Measurements from ENCODE around the gene EVPLL. TPM values are rescaled to one million over a fixed set of nuclear protein-coding genes. Genes with fewer than 3 reads are reported as not detected.
A peak's percentile ranks its signal among the peaks of the same experiment; 100 is the strongest.
"Not testable (repeated sequence)": the region's sequence is repeated elsewhere in the genome, so short reads cannot be mapped to it uniquely, and the experiment has no call there.

The EVPLL gene
- total and polyA plus RNA-seq, 8 donors = 0.09 TPM; not detected in 7

GRCh38 chr17:18410736-18411135, 33.2 kb downstream of the EVPLL start:
- H3K4me1 ChIP-seq; DNase-seq; H3K27me3 ChIP-seq; H3K27ac ChIP-seq; FAIRE-seq; H3K9me3 ChIP-seq; ATAC-seq; intact Hi-C loops (cut with DNase I); H3K4me3 ChIP-seq; H3K36me3 ChIP-seq: not testable (repeated sequence)
- WGBS, 2 donors = 19 to 30% methylated on average over 7 to 11 of the region's 11 CpGs

GRCh38 chr17:18411377-18411864, 33.8 kb downstream of the EVPLL start:
- WGBS, 2 donors = 1 to 2% methylated on average over 20 to 23 of the region's 25 CpGs
- H3K4me3 ChIP-seq = peak overlapping the region in 2 of 4 donors; percentile 18 to 35
- H3K27ac ChIP-seq; intact Hi-C loops (cut with DNase I); H3K4me1 ChIP-seq; H3K36me3 ChIP-seq; H3K27me3 ChIP-seq; DNase-seq; FAIRE-seq; H3K9me3 ChIP-seq: not testable (repeated sequence)
- peak; percentile 44 to 67 (median 61) for ATAC-seq

DNA sequence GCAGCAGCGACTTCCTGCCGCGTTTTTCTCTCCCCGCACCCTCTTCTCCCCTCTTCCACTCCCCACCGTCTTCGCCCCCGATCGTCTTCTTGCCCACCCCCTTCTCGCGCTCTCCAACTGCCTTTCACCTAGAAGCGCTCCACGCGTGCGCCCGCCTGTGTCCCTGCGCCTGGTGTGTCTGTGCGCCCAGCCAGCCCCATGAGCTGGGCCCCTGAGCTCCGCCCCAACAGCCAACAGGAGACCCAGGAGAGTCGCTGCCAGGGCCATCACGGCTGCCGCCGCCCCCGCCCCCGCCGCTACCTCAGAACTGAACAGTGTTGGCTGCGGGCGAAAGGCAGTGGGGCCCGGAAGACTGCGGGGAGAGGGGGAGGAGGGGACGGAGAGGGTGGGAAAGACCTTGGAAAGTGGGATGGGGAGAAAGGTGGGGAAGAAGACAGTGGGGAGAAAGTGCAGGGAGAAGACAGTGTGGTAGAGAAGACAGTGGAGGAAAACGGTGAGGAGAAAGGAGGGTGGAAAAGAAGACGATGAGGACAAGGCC, 34.5 kb downstream of the EVPLL start:
- H3K27me3 ChIP-seq; H3K4me3 ChIP-seq; H3K27ac ChIP-seq; DNase-seq; H3K36me3 ChIP-seq; FAIRE-seq; intact Hi-C loops (cut with DNase I); H3K9me3 ChIP-seq; H3K4me1 ChIP-seq: not testable (repeated sequence)
- no CpG with 5 or more reads among the region's 32 CpGs for WGBS, 2 donors
- ATAC-seq = peak; percentile 88 to 94 (median 93)

- H3K4me1 ChIP-seq; ATAC-seq; H3K27me3 ChIP-seq; H3K9me3 ChIP-seq; H3K27ac ChIP-seq; FAIRE-seq; H3K36me3 ChIP-seq; H3K4me3 ChIP-seq; intact Hi-C loops (cut with DNase I): not testable (repeated sequence)
- 66 to 78% methylated on average over 7 to 8 of the region's 11 CpGs for WGBS, 2 donors
- peak in 2 of 6 donors; percentile 13 to 23 for DNase-seq
These were observed 43.9 kb downstream of the EVPLL start for GRCh38 chr17:18421521-18421920.

DNA sequence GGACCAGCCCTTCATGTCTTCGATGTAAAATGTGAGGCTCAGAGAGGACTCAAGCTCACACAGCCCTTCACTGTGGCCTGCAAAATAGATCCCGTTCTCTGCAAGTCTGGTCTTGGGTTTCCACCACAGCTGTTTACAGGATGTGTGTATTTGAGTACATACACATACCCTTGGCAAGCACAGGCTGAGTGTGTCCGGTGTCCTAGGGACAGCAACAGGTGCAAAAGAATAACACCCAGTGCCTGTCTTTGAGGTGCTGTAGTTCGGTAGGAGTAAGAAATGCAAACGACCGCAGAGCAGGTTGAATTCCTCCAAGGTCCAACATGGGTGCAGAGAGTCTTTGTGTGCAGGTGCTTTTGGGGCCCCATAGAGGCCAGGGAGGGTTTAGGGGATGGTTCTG, 44.9 kb downstream of the EVPLL start:
- H3K36me3 ChIP-seq; H3K4me1 ChIP-seq; intact Hi-C loops (cut with DNase I); H3K4me3 ChIP-seq; H3K27me3 ChIP-seq; FAIRE-seq; DNase-seq; H3K9me3 ChIP-seq; ATAC-seq; H3K27ac ChIP-seq: not testable (repeated sequence)
- WGBS, 2 donors = 47 to 59% methylated on average over 5 of the region's 6 CpGs

- intact Hi-C loops (cut with DNase I); H3K36me3 ChIP-seq; H3K4me3 ChIP-seq; H3K27me3 ChIP-seq; DNase-seq; H3K9me3 ChIP-seq; H3K27ac ChIP-seq; ATAC-seq; FAIRE-seq; H3K4me1 ChIP-seq: not testable (repeated sequence)
- WGBS, 2 donors = 70 to 79% methylated on average over 2 of the region's 7 CpGs
These were observed 45.4 kb downstream of the EVPLL start for GRCh38 chr17:18423015-18423414.

DNA sequence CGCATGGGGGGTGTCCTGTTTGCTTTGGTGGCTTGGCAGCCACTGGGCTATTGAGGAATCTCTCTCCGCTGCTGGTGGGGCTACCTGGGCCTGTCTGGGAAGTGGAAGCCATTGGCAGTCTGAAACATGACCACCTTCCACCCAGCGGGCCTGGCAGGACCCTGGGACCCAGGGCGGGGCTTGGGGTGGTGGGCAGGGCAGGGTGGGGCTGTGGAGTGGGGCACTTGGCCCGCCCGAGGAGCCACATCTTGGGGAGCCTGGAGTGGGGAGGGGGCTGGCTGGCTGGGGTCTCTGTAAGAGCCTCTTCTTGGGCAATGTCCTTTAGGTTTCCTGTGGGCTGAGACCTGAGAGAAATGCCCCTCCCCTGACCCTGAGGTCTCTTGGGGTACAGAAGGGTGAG, 48.0 kb downstream of the EVPLL start:
- 67 to 88% methylated on average over 4 of the region's 6 CpGs for WGBS, 2 donors
- intact Hi-C loops (cut with DNase I); H3K27me3 ChIP-seq; H3K36me3 ChIP-seq; DNase-seq; H3K4me3 ChIP-seq; H3K4me1 ChIP-seq; FAIRE-seq; H3K27ac ChIP-seq; ATAC-seq; H3K9me3 ChIP-seq: not testable (repeated sequence)

DNA sequence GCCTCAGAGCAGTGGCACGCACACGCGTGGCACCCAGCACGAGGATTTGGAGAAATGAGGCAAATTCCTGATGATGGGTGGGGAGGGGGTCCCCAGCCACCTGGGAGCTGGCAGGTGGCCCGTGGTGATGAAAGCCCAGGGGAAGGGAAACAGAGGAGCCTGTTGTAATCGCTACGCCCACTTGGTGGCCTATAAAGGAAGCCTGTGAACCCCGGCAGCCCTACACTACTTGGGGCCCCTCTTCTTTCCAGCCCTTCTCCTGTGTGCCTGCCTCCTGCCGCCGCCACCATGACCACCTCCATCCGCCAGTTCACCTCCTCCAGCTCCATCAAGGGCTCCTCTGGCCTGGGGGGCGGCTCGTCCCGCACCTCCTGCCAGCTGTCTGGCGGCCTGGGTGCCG, 49.1 kb downstream of the EVPLL start:
- H3K9me3 ChIP-seq; DNase-seq; H3K27ac ChIP-seq; ATAC-seq; H3K4me3 ChIP-seq; H3K36me3 ChIP-seq; H3K4me1 ChIP-seq; intact Hi-C loops (cut with DNase I); H3K27me3 ChIP-seq; FAIRE-seq: not testable (repeated sequence)
- WGBS, 2 donors = no CpG with 5 or more reads among the region's 16 CpGs

GRCh38 chr17:18432206-18432605, 54.6 kb downstream of the EVPLL start:
- H3K27ac ChIP-seq; FAIRE-seq; H3K36me3 ChIP-seq; H3K4me3 ChIP-seq; ATAC-seq; H3K27me3 ChIP-seq; intact Hi-C loops (cut with DNase I); DNase-seq; H3K9me3 ChIP-seq; H3K4me1 ChIP-seq: not testable (repeated sequence)
- WGBS, 2 donors = no CpG with 5 or more reads among the region's 9 CpGs

Small RNA genes lying within 50 kb of the gene (microRNA-seq; reads per million reads assigned to microRNA genes)
- gene MIR6778 = 0 reads per million in 2 donors

Other genes with a start within 250 kb of the EVPLL start
- gene ALKBH5, start 193.9 kb upstream of the EVPLL start, total RNA-seq = 10 to 100 TPM; 32.6 to 49.6 (median 43.6) TPM
- gene ALKBH5, start 193.9 kb upstream of the EVPLL start, polyA plus RNA-seq = 10 to 100 TPM; 14.2 to 30.5 TPM
- gene LLGL1, start 152.1 kb upstream of the EVPLL start, total RNA-seq = 1 to 10 TPM; 3.4 to 8.4 (median 4.5) TPM
- 1 to 10 TPM; 6.3 to 7.3 TPM for gene LLGL1, start 152.1 kb upstream of the EVPLL start, polyA plus RNA-seq
- gene FLII, start 119.0 kb upstream of the EVPLL start, total RNA-seq = 100 to 1,000 TPM; 142 to 203 (median 162) TPM
- 100 to 1,000 TPM; 254 to 282 TPM for gene FLII, start 119.0 kb upstream of the EVPLL start, polyA plus RNA-seq
- gene MIEF2, start 117.1 kb upstream of the EVPLL start, total RNA-seq = 10 to 100 TPM in 2 of 6 donors, 1 to 10 TPM in 4; 7.1 to 11.1 (median 9.2) TPM
- 1 to 10 TPM; 5.8 to 9.3 TPM for gene MIEF2, start 117.1 kb upstream of the EVPLL start, polyA plus RNA-seq
- gene TOP3A, start 62.8 kb upstream of the EVPLL start, total RNA-seq = 10 to 100 TPM in 4 of 6 donors, 1 to 10 TPM in 2; 9.4 to 16.5 (median 11.0) TPM
- gene TOP3A, start 62.8 kb upstream of the EVPLL start, polyA plus RNA-seq = 10 to 100 TPM; 16.6 to 18.7 TPM
- gene SMCR8, start 62.5 kb upstream of the EVPLL start, total RNA-seq = 10 to 100 TPM in 1 of 6 donors, 1 to 10 TPM in 5; 4.3 to 11.5 (median 6.3) TPM
- 1 to 10 TPM; 2.7 to 3.8 TPM for gene SMCR8, start 62.5 kb upstream of the EVPLL start, polyA plus RNA-seq
- gene SHMT1, start 14.2 kb upstream of the EVPLL start, total RNA-seq = 10 to 100 TPM in 3 of 6 donors, 1 to 10 TPM in 3; 5.8 to 14.3 (median 10.3) TPM
- gene SHMT1, start 14.2 kb upstream of the EVPLL start, polyA plus RNA-seq = 10 to 100 TPM; 11.3 to 14.3 TPM
- gene LGALS9C, start 99.0 kb downstream of the EVPLL start, total RNA-seq = under 1 TPM in 3 of 6 donors, not detected in 3; 0.06 to 0.22 (median 0.17) TPM
- under 1 TPM in 1 of 2 donors, not detected in 1; 0.05 TPM for gene LGALS9C, start 99.0 kb downstream of the EVPLL start, polyA plus RNA-seq